CD4-positive, alpha-beta T cell (primary cell): ENCODE data around the gene SETD6. TPM values are rescaled to one million over a fixed set of nuclear protein-coding genes. Genes with fewer than 3 reads are reported as not detected.

ENCODE experiments used
- ATAC-seq: fragments of 200-7000 bp; cut with Tn5 transposase; one replicate; pipeline ENCODE4 v1.10.0; 2022; ENCODE audit warnings: mild to moderate bottlenecking; ENCODE audit not compliant: poor library complexity
- CTCF ChIA-PET: fragments of 350-600 bp; sonication (Branson Sonifier 250); formaldehyde crosslinking; loops from one replicate; lab custom pipeline; 2021; ENCODE audit warnings: antibody characterized with exemption, inconsistent platforms; lab: Charles Lee
- POLR2A ChIA-PET: fragments of 350-600 bp; sonication (Branson Sonifier 250); formaldehyde crosslinking; loops from one replicate; lab custom pipeline; 2021; ENCODE audit warnings: antibody characterized with exemption, inconsistent platforms; lab: Charles Lee
- DNase-seq, 14 experiments: peaks; one replicate each; pipeline ENCODE4 v3.0.0-alpha.2; 2013 to 2020; ENCODE audit warnings: mixed read lengths in 2 of 14
- H3K27ac ChIP-seq, 2 donors: one replicate each; pipeline versions ENCODE4 v1.5.1 to v1.7.0; 2013; ENCODE audit warnings: low read length in 2 of 2, low read depth in 1 of 2, mild to moderate bottlenecking in 1 of 2
- H3K27me3 ChIP-seq, 2 experiments: 1 replicate in 1 of 2; 2 replicates in 1 of 2; pipeline versions ENCODE4 v1.6.1 to v1.7.0; 2013; ENCODE audit warnings: low read length in 2 of 2, control low read depth in 1 of 2, mild to moderate bottlenecking in 1 of 2, moderate library complexity in 1 of 2; ENCODE audit not compliant: insufficient read depth in 2 of 2, control insufficient read depth in 1 of 2
- H3K36me3 ChIP-seq: one replicate; pipeline ENCODE4 v1.6.1; 2013; ENCODE audit warnings: low read length, control low read depth; ENCODE audit not compliant: insufficient read depth
- H3K4me1 ChIP-seq: one replicate; pipeline ENCODE4 v1.6.1; 2013; ENCODE audit warnings: low read length, control low read depth; ENCODE audit not compliant: insufficient read depth
- H3K4me3 ChIP-seq: one replicate; pipeline ENCODE4 v1.5.1; 2013; ENCODE audit warnings: mild to moderate bottlenecking, low read length, moderate library complexity
- H3K9me3 ChIP-seq, 2 experiments: 1 replicate in 1 of 2; 2 replicates in 1 of 2; pipeline versions ENCODE4 v1.6.1 to v1.7.0; 2013; ENCODE audit warnings: low read length in 2 of 2, mild to moderate bottlenecking in 2 of 2, control low read depth in 1 of 2, moderate library complexity in 1 of 2; ENCODE audit not compliant: control insufficient read depth in 1 of 2, insufficient read depth in 1 of 2
- H3K27ac Mint-ChIP-seq: one replicate; pipeline ENCODE4 v1.8.0; 2020; ENCODE audit warnings: mixed read lengths
- H3K27me3 Mint-ChIP-seq: one replicate; pipeline ENCODE4 v1.8.0; 2021; ENCODE audit warnings: mixed read lengths
- H3K36me3 Mint-ChIP-seq: one replicate; pipeline ENCODE4 v1.8.0; 2021; ENCODE audit warnings: low read depth, mixed read lengths
- H3K4me1 Mint-ChIP-seq: one replicate; pipeline ENCODE4 v1.8.0; 2021; ENCODE audit warnings: low read depth, mixed read lengths
- H3K4me3 Mint-ChIP-seq: one replicate; pipeline ENCODE4 v1.8.0; 2020; ENCODE audit warnings: mild to moderate bottlenecking, mixed read lengths
- H3K9me3 Mint-ChIP-seq: one replicate; pipeline ENCODE4 v1.8.0; 2020; ENCODE audit warnings: mixed read lengths
- intact Hi-C, 2 experiments: fragments of 100-400 bp; cut with DNase I in 1 of 2; cut with micrococcal nuclease in 1 of 2; formaldehyde crosslinking; loops; one replicate each; pipeline versions ENCODE4 v1.15.1 to v1.9.0; 2023 to 2025; cut with DNase I, micrococcal nuclease
- total RNA-seq, 174 experiments: library from RNA in 2 of 174; stranded (reverse) in 2 of 174; gene quantifications; one replicate each; pipeline ENCODE4 v1.2.3 and lab custom pipeline; 2021 to 2026
- TF ChIP-seq, protein P1 (sequence below): fragments of 200-600 bp; IDR thresholded peaks from one replicate; pipeline ENCODE4 v1.8.0; 2022; ENCODE audit warnings: antibody characterized with exemption, mild to moderate bottlenecking

Gene SETD6
- total RNA-seq, 2 experiments from 2014 or later = 21.9 to 25.5 TPM

GRCh38 chr16:58476791-58477190 is 38.5 kb upstream of the SETD6 start:
- no peak overlapping the region for H3K4me3 ChIP-seq
- ChIA-PET CTCF (interaction anchor here (1.3 kb wide), 1 partner anchor 11 kb away, joined by 3 read pairs; no protein-coding TSS in a partner anchor), POLR2A (no interaction called here)
- Mint-ChIP-seq H3K9me3 (no peaks in the 10 kb centered on the region), H3K27me3 (peaks cover 19% of the 10 kb centered on the region), H3K4me1 (no peaks in the 10 kb centered on the region), H3K36me3 (no peaks in the 10 kb centered on the region), H3K4me3 (no peak overlapping the region), H3K27ac (no peak overlapping the region)
- no peak for DNase-seq
- H3K27ac ChIP-seq = no peak overlapping the region
- H3K36me3 ChIP-seq = no peaks in the 10 kb centered on the region
- TF ChIP-seq, protein P1, sequence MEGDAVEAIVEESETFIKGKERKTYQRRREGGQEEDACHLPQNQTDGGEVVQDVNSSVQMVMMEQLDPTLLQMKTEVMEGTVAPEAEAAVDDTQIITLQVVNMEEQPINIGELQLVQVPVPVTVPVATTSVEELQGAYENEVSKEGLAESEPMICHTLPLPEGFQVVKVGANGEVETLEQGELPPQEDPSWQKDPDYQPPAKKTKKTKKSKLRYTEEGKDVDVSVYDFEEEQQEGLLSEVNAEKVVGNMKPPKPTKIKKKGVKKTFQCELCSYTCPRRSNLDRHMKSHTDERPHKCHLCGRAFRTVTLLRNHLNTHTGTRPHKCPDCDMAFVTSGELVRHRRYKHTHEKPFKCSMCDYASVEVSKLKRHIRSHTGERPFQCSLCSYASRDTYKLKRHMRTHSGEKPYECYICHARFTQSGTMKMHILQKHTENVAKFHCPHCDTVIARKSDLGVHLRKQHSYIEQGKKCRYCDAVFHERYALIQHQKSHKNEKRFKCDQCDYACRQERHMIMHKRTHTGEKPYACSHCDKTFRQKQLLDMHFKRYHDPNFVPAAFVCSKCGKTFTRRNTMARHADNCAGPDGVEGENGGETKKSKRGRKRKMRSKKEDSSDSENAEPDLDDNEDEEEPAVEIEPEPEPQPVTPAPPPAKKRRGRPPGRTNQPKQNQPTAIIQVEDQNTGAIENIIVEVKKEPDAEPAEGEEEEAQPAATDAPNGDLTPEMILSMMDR = no peak
- peaks cover 0 to 2% of the 10 kb centered on the region in 2 experiments for H3K27me3 ChIP-seq
- no peaks in the 10 kb centered on the region for H3K4me1 ChIP-seq
- no peak for ATAC-seq
- no peaks in the 10 kb centered on the region for H3K9me3 ChIP-seq
- intact Hi-C loops = no loop called here

GRCh38 chr16:58478427-58478826 is 36.9 kb upstream of the SETD6 start:
- no peaks in the 10 kb centered on the region for H3K4me1 Mint-ChIP-seq
- Histone ChIP-seq H3K27me3 (peaks cover 0 to 2% of the 10 kb centered on the region in 2 experiments), H3K4me3 (no peak overlapping the region), H3K9me3 (no peaks in the 10 kb centered on the region), H3K36me3 (no peaks in the 10 kb centered on the region), H3K4me1 (no peaks in the 10 kb centered on the region), H3K27ac (no peak overlapping the region)
- H3K36me3 Mint-ChIP-seq = no peaks in the 10 kb centered on the region
- intact Hi-C loops = no loop called here
- H3K27ac Mint-ChIP-seq = no peak overlapping the region
- H3K4me3 Mint-ChIP-seq = no peak overlapping the region
- peaks cover 13% of the 10 kb centered on the region for H3K27me3 Mint-ChIP-seq
- DNase-seq (no peak), ATAC-seq (no peak)
- TF ChIP-seq, protein P1 = no peak
- ChIA-PET POLR2A (no interaction called here), CTCF (no interaction called here)
- H3K9me3 Mint-ChIP-seq = no peaks in the 10 kb centered on the region

- CTCF ChIA-PET = no interaction called here
- H3K4me3 Mint-ChIP-seq = no peak overlapping the region
- H3K9me3 Mint-ChIP-seq = no peaks in the 10 kb centered on the region
- H3K27me3 Mint-ChIP-seq = peaks cover 8% of the 10 kb centered on the region
- POLR2A ChIA-PET = no interaction called here
- Histone ChIP-seq H3K4me1 (no peaks in the 10 kb centered on the region), H3K27ac (no peak overlapping the region), H3K27me3 (no peaks in the 10 kb centered on the region), H3K9me3 (no peaks in the 10 kb centered on the region), H3K4me3 (no peak overlapping the region), H3K36me3 (no peaks in the 10 kb centered on the region)
- no peak for DNase-seq
- no peaks in the 10 kb centered on the region for H3K4me1 Mint-ChIP-seq
- intact Hi-C loops = no loop called here
- TF ChIP-seq, protein P1 = no peak
- no peak overlapping the region for H3K27ac Mint-ChIP-seq
- no peaks in the 10 kb centered on the region for H3K36me3 Mint-ChIP-seq
- no peak for ATAC-seq
Observed at GRCh38 chr16:58481226-58481869, 34.0 kb upstream of the SETD6 start.
